ENCODE data around the gene NCSTN.

GRCh38 chr1:160377585-160378206, 34.5 kb downstream of the NCSTN start:
- TF ChIP-seq REST (IDR thresholded peaks at IDR 0.05; ENCODE audit: low read depth) (no peak), RAD21 (IDR thresholded peaks at IDR 0.05; ENCODE audit: low read depth) (no peak), TAF1 (IDR thresholded peaks at IDR 0.05; ENCODE audit: low read depth) (no peak), CEBPB (IDR thresholded peaks at IDR 0.05) (no peak), ZBTB7A (IDR thresholded peaks at IDR 0.05; ENCODE audit: low read depth) (no peak), USF1 (IDR thresholded peaks at IDR 0.05) (no peak), YY1 (IDR thresholded peaks at IDR 0.05; ENCODE audit: low read depth) (no peak)
